NCI-H2171 (cell line): ENCODE data around the gene C17orf107.
"Not testable (repeated sequence)": the region's sequence is repeated elsewhere in the genome, so short reads cannot be mapped to it uniquely, and the experiment has no call there.

Source experiments
- DNase-seq: peaks from one replicate; lab custom pipeline; 2025; lab: John Stamatoyannopoulos, UW

Gene C17orf107

DNA sequence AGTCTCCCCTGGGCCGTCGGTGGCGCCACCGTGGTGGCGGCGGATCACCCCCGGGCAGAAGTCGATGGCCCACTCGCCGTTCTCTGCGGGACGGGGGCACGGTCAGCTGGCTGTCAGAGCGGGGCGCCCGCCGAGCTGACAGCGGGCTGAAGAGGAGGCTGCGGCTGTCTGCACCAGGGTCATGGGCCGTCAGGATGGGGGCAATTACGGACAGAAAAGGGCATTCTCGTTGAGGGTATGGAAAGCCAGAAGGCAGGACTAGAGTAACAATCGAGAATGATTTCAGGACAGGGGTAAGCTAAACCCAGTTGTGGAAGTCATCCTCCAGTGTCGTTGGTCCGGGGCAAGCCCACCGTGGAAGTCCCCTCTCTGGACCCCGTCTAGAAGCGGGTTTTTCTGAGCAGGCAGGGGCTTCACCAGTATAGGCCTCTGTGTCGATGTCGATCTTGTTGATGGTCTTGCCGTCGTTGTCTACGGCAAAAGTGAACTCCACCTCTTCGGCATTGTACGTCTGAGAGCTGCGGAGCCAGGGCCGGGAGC, 1.8 kb downstream of the C17orf107 start:
- DNase-seq: no peak

DNA sequence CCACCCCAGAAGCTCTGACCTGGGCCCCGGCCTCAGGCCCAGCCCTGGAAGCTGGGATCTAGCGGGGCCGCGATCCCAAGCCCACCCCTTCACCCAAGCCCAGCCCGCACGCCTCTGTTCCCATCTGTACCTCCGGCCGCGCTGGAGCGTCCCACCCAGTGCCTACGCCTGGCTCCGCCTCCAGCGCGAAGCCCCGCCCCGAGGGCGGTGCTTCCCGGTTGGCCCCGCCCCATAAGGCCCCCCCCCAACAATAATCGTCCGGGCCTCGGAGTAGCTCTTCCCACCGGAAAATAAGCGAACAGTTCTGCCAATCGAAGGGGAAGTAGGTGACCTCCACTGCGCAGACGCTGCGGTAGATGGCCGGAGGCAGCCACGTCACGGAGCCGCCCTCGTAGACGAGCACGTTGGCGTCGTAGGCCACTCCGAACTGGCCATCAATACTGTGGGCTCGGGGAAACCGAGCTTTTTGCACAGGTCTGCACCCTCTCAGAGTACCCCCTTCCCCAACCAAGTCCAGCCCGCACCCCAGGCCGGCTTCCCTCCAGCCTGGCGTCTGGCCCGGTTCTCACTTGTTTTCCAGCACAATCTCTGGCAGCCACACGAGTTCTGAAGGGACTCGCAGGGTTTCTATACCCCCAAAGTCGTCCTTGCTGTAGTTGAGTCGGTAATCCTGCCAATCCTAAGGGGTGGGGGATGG, 2.5 kb downstream of the C17orf107 start:
- no peak for DNase-seq

DNA sequence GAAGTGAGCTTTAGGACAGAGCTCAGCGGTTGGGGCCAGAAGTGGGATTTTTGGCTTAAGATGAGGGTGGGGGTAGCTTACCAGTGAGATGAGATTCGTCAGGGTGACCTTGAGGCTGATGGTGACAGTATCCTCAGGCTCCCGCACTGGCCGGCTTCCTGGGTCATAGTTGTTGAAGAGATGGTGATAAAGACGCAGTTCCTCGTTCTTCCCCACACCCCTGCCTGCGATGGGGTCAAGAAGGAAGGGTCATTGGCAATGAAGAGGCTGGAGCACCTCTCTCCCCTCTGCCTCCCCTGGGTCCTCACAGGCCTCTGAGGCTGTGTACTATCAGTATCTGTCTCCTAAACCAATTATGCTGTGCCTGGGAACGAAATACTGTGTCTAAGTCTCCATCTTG, 3.2 kb downstream of the C17orf107 start:
- DNase-seq: no peak

DNA sequence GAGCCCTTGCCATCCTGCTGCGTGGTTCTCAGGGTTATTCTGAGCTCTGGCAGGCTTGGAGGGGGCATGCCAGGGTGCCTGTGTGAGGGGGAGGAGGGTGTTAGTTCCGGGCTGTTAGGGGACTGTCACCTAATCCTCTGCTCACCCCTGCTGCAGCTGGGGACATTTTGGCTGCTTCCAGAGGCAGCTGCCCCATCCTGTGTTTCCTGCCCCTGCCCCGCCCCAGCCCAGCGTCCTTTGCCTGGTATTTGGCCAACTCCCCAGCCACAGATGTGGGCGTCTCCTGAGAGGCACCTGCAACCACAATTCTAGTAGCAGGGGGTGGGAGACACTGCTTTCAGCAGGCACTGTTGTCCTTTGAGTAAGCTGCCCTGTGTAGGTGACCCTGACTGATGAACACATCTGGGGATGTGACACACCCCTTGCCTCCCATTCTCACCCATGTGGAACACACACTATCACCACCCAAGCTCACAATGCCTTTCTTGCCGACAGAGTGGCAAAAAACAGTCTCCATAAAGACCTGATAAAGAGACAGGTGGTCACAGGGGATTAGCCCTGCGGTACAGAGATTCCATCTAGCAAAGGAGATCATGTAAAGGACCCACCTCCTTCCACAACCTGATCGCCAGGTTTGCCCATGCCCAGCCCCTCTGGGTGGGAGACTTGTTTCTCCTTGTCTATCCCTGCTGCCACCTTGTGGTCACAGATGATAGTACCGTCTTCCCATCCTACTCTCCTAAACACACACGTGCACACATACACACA, 3.9 kb downstream of the C17orf107 start, which contains the start of gene CHRNE:
TSS of gene CHRNE (minus strand) at position 48 of the 768 bp plus-strand sequence. CDS start at position 13, 35 bp downstream.
- peak; percentile 76 for DNase-seq

DNA sequence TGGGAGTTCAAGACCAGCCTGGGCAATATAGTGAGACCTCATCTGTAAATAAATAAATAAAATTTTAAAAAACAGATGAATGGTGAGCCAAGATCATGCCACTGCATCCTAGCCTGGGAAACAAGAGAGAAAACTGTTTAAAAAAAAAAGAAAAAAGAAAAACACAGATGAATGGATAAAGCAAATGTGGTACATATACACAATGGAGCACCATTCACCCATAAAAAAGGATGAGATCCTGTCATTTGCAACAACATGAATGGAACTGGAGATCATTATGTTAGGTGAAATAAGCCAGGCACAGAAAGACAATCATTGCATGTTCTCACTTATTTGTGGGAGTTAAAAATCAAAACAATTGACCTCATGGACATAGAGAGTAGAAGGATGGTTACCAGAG, 7.3 kb downstream of the C17orf107 start:
- not testable (repeated sequence) for DNase-seq

DNA sequence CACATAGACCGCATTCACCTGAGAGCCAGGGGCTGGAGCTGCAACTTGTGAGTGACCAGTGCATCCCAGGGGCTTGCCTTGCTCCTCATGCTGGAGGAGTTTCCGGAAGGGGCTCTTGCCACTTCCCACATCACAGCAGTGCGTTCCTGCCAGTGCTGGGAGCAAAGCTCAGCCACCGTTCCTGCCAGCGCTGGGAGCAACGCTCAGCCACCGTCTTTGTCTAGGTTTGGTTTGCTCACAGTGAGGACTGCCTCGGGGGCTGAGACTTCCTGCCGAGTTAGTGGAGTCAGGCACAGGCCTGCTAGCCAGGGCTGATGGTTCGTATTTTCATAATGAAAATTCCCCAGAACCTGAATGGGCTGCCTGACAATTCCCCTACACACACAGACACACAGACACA, 9.0 kb downstream of the C17orf107 start:
- no peak for DNase-seq

DNA sequence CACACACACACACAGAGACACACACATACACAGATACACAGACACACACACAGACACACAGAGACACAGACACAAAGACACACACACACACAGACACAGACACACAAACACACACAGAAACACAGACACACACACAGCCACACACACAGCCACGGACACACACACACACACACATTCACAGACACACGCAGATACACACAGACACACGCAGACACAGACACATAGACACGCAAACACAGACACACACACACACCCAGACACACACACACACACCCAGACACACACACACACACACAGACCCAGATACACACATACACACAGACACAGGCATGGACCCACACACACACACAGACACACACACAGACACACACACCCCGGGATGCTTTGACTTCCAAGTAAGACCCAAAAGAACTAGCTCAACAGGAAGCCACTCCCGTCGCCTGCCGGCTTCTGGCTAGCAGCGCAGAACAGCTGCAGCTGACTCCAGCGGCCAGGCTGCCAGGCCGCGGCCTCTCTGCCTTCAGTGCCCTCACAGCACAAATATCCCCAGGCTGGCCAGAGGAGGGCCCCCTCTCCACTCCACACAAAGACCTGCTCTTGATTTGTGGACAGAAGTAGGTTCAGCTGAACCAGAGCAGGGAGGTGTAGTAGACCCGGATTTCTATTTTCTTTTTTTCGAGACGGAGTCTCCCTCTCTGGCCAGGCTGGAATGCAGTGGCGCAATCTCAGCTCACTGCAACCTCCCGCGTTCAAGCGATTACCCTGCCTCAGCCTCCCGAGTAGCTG, 9.6 kb downstream of the C17orf107 start:
- peak; percentile 41 for DNase-seq

DNA sequence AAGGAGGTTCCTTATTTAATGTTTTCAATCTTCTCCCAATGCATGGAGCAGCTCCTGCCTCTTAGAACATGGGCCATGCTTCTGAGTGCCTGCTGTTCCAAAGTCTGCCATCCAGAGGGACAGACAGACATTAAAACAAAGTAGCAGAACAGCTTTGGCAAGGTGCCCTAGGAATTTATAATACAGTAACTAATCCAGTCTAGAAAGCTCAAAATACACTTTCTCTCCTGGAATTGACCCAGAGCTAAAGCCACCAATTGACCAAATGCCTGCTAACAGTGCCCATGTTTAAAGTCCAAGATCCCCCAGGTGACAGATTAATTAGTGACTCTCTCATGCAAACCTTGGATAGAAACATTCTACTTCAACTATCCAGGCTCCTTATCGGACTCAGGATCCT, 14.7 kb downstream of the C17orf107 start:
- DNase-seq: no peak

DNA sequence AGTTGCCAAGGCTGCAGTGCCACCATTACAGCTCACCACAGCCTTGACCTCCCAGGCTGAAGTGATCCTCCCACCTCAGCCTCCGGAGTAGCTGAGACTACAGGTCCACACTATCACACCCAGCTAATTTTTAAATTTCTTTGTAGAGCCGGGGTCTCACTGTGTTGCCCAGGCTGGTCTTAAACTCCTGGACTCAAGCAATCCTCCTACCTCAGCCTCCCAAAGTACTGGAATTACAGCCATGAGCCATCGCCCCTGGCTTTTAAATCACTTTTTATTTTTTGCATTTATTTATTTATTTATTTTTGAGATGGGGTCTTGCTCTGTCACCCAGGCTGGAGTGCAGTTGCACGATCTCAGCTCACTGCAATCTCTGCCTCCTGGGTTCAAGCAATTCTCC, 15.2 kb downstream of the C17orf107 start:
- DNase-seq: not testable (repeated sequence)

DNA sequence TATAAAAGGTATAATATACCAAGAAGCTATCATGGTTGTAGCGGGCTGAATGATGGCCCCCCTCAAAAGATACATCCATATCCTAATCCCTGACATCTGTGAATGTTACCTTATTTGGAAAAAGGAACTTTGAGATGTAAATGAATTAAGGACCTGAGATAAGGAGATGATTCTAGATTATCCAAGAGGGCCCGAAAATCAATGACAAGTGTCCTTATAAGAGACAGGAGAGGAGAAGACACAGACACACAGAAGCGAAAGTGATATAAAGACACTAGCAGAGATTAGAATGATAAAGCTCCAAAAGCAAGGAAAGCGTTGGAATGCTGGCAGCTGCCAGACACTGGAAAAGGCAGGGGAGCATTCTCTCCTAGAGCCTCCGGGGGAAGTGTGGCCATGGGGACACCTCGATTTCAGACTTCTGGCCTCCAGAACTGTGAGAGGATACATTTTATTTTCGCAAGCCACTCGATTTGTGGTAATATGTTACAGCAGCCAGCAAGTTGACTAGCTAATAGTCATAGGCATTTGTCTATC, 20.2 kb downstream of the C17orf107 start:
- DNase-seq: no peak

DNA sequence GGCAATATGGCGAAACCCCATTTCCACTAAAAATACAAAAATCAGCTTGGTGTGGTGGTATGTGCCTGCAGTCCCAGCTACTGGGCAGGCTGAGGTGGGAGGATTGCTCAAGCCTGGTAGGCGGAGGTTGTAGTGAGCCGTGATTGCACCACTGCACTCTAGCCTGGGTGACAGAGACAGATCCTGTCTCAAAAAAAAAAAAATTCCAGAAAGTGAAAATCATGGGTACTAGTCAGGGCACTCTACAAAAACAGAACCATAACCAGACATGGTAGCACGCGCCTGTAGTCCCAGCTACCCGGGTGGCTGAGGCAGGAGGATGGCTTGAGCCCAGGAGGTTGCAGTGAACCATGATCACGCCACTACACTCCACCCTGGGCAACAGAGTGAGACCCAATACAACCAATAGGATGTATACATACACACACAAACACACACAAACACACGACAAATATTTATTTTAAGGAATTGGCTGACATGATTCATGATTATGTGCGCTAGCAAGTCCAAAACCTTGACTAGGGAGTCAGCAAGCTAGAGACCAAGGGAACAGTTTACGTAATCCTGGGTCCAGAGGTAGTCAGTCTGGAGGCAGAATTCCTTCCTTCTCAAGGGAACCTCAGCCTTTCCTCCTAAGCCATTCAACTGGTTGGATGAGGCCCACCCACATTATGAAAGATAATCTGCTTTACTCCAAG, 21.2 kb downstream of the C17orf107 start:
- no peak for DNase-seq

DNA sequence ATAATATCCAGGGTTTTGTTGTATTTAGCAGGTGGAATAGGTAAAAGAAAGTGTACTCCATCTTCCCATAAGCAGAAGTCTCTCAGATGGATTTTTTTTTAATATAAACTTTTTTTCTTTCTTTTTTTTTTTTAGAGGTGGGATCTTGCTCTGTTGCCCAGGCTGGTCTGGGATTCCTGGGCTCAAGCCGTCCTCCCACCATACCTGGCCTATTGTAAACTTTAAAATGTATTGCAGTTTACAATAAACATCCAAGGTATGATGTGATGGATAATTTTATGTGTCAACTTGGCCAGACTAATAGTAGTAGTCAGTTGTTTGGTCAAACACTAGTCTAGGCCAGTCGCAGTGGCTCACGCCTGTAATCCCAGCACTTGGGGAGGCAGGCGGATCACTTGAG, 22.0 kb downstream of the C17orf107 start:
- no peak for DNase-seq

DNA sequence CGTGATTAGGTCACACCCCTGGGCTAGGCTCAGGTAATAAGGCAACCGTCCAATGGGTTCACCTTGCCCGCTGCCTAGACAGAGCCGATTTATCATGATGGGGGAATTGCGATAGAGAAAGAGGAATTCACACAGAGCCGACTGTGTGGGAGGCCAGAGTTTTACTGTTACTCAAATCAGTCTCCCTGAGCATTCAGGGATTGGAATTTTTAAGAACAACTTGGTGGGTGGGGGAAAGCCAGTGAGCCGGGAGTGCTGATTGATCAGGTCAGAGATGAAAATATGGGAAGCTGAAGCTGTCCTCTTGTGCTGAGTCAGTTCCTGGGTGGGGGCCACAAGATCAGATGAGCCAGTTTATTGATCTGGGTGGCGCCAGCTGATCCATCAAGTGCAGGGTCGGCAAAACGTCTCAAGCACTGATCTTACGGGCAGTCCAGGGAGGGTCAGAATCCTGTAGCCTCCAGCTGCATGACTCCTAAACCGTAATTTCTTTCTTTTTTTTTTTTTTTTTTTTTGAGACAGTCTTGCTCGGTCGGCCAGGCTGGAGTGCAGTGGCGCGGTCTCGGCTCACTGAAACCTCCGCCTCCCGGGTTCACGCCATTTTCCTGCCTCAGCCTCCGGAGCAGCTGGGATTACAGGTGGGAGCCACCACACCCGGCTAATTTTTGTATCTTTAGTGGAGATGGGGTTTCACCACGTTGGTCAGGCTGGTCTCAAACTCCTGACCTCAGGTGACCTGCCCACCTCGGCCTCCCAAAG, 27.4 kb downstream of the C17orf107 start:
- not testable (repeated sequence) for DNase-seq

DNA sequence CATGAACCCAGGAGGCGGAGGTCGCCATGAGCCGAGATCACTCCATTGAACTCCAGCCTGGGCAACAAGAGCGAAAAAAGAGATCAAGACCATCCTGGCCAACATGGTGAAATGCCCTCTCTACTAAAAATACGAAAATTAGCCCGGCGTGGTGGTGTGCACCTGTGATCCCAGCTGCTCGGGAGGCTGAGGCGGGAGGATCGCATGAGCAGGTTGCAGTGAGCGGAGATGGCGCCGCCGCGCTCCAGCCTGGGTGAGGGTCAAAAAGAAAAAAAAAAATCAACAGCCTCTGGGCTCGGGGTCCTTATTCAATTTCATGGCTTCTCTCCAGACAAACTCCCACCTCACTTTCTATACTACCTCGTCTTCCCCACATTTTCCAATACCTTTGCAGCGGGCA, 29.5 kb downstream of the C17orf107 start:
- DNase-seq: no peak

DNA sequence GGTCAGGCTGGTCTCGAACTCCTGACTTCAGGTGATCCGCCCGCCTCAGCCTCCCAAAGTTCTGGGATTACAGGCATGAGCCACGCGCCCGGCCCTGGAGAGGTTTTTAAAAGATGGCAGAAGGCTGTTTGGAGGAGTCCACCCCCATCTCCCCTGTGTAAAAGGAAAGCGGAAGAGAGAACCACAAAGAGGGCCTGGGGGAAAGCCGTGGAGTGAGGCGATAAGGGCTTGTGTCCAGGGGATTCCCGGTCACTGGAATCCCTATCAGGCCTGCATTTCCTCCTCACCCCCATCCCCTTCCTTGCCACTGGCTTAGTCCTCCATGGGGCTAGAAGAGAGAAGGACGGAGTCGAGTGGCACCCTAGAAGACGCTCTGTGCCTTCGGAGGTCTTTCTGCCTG, 32.6 kb downstream of the C17orf107 start, which contains the start of gene GP1BA:
TSS of gene GP1BA (plus strand) at position 315 of the 400 bp plus-strand sequence. CDS start 328 bp downstream, outside the sequence.
- no peak for DNase-seq

DNA sequence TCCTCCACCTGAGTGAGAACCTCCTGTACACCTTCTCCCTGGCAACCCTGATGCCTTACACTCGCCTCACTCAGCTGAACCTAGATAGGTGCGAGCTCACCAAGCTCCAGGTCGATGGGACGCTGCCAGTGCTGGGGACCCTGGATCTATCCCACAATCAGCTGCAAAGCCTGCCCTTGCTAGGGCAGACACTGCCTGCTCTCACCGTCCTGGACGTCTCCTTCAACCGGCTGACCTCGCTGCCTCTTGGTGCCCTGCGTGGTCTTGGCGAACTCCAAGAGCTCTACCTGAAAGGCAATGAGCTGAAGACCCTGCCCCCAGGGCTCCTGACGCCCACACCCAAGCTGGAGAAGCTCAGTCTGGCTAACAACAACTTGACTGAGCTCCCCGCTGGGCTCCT, 33.4 kb downstream of the C17orf107 start:
- no peak for DNase-seq

DNA sequence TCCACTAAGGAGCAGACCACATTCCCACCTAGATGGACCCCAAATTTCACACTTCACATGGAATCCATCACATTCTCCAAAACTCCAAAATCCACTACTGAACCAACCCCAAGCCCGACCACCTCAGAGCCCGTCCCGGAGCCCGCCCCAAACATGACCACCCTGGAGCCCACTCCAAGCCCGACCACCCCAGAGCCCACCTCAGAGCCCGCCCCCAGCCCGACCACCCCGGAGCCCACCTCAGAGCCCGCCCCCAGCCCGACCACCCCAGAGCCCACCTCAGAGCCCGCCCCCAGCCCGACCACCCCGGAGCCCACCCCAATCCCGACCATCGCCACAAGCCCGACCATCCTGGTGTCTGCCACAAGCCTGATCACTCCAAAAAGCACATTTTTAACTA, 34.3 kb downstream of the C17orf107 start:
- DNase-seq: no peak

DNA sequence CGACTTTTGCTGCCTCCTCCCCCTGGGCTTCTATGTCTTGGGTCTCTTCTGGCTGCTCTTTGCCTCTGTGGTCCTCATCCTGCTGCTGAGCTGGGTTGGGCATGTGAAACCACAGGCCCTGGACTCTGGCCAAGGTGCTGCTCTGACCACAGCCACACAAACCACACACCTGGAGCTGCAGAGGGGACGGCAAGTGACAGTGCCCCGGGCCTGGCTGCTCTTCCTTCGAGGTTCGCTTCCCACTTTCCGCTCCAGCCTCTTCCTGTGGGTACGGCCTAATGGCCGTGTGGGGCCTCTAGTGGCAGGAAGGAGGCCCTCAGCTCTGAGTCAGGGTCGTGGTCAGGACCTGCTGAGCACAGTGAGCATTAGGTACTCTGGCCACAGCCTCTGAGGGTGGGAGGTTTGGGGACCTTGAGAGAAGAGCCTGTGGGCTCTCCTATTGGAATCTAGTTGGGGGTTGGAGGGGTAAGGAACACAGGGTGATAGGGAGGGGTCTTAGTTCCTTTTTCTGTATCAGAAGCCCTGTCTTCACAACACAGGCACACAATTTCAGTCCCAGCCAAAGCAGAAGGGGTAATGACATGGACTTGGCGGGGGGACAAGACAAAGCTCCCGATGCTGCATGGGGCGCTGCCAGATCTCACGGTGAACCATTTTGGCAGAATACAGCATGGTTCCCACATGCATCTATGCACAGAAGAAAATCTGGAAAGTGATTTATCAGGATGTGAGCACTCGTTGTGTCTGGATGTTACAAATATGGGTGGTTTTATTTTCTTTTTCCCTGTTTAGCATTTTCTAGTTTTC, 35.0 kb downstream of the C17orf107 start:
- DNase-seq: no peak

DNA sequence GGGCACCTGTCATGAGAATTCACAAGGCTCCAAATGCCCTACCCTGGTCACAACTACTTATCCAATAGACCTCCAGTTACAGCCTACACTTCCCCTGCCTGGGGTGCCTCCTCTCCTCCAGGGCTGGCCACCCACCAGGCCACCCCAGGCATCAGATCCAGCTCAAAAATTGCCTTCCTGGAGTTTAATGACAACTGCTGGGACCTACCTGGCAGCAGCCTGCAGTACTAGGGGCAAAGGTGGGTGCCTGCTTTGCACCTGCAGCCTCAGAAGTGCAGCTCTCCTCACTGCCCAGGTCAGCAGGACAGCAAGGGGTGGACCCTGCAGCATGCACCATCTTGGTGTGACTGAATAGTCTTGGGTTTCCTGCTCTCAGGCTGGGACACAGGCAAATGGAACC, 36.3 kb downstream of the C17orf107 start:
- no peak for DNase-seq

DNA sequence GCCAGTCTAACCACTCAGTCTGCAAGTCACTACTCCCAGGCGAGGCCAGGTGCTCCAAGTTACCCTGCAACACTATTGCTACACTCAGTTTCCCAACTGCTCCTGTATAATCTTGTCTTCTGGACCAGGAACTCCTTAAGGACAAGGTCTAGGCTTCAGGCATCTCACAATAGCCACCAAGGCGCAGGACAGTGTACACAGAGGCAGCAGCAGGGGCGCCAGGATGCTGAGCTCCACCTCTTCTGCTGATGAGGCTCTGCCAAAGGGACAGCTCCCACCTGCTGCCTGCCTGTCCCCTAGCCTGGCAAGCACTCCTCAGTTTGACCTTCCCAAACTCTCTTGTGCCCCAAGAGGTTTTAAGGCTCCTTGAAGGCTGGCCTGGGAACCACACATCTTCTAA, 37.1 kb downstream of the C17orf107 start:
- no peak for DNase-seq
